Hematopoietic multipotent progenitor cell (in vitro differentiated cells): ENCODE data around the gene GNAS. TPM values are rescaled to one million over a fixed set of nuclear protein-coding genes. Genes with fewer than 3 reads are reported as not detected.

Source experiments
- DNase-seq, 3 donors: peaks; one replicate each; pipeline ENCODE4 v3.0.0-alpha.2; 2011 to 2015; ENCODE audit warnings: low read depth in 2 of 3, low spot score in 2 of 3
- total RNA-seq: library from RNA; depleted of rRNA; stranded (reverse); fragments of >200 nt; gene quantifications from one replicate; pipeline ENCODE4 v1.2.3, GENCODE V29; 2012

GNAS gene
- total RNA-seq, 1 donor, result 940 TPM

- DNase-seq, result no peak
Observed at GRCh38 chr20:58851969-58852458, 502 bp upstream of the GNAS start.

DNA sequence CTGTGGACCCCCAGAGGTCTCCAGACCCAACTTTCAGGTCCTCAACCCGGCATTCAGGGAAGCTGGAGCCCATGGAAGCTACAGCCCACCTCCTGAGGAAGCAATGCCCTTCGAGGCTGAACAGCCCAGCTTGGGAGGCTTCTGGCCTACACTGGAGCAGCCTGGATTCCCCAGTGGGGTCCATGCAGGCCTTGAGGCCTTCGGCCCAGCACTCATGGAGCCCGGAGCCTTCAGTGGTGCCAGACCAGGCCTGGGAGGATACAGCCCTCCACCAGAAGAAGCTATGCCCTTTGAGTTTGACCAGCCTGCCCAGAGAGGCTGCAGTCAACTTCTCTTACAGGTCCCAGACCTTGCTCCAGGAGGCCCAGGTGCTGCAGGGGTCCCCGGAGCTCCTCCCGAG lies 950 bp downstream of the GNAS start:
- DNase-seq, result no peak

GRCh38 chr20:58853976-58854637 lies 1.6 kb downstream of the GNAS start:
- no peak for DNase-seq

- no peak for DNase-seq
Observed at GRCh38 chr20:58854638-58855471, 2.3 kb downstream of the GNAS start.

GRCh38 chr20:58855506-58856389 lies 3.2 kb downstream of the GNAS start:
- no peak for DNase-seq

GRCh38 chr20:58863044-58863790 lies 10.7 kb downstream of the GNAS start:
- no peak for DNase-seq

- DNase-seq, result peak in 1 of 3 donors; percentile 34
Observed at GRCh38 chr20:58864346-58864745, 11.8 kb downstream of the GNAS start.

DNA sequence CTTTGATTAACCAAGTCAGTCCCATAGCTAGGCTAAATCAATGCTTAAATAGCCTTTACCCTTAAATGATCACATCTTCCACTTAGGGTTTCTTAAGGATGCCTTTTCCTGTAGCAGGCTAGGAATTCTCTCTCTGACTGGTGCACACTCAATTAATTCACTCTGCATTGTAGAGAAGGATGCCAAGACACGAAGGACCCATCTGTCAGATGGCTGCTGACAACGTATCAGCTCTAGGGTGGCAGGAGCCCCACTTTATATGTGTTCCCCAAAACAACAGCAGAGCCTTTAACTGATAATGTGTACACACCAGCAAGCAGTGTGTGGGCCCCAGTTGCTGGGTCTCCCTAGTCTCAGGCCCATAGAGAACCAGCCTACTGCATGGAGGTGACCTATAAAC lies 13.3 kb downstream of the GNAS start:
- DNase-seq, result no peak

GRCh38 chr20:58867211-58867610 lies 14.7 kb downstream of the GNAS start:
- no peak for DNase-seq

GRCh38 chr20:58868795-58869194 lies 16.3 kb downstream of the GNAS start:
- DNase-seq, result no peak

GRCh38 chr20:58869662-58870227 lies 17.2 kb downstream of the GNAS start:
- DNase-seq, result no peak

DNA sequence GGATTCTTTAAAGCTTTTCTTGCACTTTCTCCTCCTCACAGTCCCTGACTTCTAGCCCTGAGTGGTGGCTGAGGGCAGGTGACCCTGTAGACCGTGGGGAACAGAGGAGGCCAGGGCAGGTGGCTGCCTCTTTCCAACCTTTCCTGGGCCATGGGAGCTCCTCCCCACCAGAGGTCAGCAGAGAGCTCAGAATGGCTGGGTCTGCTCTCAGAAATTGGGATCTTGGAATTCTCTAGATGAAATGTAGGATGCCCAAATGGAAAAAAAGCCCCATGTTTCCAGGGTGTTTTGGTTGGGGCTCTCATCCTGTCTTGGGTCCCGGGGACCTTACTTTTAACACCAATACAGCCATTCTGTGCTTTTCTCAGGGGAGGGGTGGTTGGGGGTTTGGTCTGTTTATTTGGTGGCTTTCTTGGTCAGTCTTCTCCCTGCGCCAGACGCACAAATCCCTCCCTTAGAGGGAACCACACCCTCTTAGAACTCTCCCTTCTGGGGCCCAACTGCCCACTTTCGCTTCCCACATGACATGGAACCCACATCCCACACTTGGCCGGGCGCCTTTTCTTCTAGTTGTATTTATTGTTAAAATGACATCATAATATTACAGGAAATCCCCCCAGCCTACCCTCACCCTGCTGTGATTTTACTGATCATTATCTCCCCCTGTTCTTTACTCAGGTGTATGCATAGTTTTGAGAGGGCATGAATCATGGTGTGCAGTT lies 17.9 kb downstream of the GNAS start:
- DNase-seq, result peak in 1 of 3 donors; percentile 60

DNA sequence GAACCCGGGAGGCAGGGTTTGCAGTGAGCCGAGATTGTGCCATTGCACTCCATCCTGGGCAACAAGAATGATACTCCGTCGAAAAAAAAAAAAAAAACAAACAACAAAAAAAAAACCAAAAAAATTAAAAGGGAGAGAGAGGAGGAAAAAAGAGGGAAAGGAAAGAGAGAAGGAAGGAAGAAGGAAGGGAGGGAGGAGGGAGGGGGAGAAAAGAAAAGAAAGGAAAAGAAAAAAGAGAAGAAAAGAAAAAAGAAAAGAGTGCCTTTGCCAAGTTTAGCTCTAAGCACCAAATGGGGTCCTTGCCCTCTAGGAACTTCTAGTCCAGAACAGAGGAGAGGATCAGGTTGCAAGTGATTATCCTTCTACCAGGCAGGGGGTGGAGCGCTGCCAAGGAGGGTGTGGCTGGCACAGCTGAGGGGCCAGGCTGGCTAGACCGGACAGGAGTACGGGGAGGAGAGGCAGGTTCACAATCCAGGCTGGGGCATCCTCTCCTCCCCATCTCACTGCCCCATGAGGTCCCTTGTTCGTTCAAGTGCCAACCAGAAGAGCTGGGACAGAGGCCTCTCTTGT lies 19.1 kb downstream of the GNAS start:
- no peak for DNase-seq

DNA sequence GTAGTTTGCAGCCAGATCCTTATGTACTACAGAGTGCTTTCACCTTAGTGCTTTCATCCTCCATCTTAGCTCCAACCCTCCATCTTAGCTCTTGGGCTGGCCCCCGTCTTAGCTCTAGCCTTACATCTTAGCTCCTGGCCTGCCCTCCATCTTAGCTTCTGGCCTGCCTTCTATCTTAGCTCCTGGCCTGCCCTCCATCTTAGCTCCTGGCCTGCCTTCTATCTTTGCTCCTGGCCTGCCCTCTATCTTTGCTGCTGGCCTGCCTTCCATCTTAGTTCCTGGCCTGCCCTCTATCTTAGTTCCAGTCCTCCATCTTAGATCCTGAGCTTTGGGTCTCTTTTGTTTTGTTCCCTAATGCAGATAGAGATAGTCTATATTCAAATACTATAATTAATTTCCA lies 22.0 kb downstream of the GNAS start:
- DNase-seq, result no peak

- no peak for DNase-seq
Observed at GRCh38 chr20:58875111-58875510, 22.6 kb downstream of the GNAS start.

- DNase-seq, result no peak
Observed at GRCh38 chr20:58875541-58876134, 23.1 kb downstream of the GNAS start.

DNA sequence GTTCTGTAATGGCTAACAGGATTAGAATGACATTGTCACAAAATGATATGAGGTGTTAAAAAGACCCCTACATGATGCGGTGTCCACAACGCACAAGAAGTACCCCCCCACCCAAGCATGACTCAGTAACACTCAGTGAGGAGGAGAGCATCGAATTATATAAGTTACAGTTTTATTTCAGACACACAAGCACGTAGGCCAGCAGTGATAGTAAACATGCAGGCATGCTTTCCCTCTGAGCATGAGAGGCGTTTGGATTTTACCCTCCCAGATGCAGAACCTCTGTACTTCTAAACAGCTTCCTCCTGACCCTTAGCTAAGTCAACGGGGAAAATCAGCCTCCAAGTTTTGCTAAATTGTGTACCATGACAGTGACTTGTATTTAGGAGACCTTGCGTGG lies 23.9 kb downstream of the GNAS start:
- no peak for DNase-seq
